H54 (cell line): Measurements from ENCODE around the gene SPECC1L.

Source experiments
- DNase-seq: peaks from one replicate; pipeline ENCODE4 v3.0.0; 2011; ENCODE audit warnings: low spot score, mixed read lengths; ENCODE audit not compliant: insufficient read length
- FAIRE-seq: peaks from 3 replicates; lab custom pipeline; 2011; peaks lifted over from hg19 to GRCh38; lab: Jason Lieb, UNC
- POLR2A ChIP-seq: IDR thresholded peaks from 2 replicates; pipeline ENCODE4 v1.6.1; 2011; ENCODE audit warnings: low read depth, mild to moderate bottlenecking, low read length

The SPECC1L gene

DNA sequence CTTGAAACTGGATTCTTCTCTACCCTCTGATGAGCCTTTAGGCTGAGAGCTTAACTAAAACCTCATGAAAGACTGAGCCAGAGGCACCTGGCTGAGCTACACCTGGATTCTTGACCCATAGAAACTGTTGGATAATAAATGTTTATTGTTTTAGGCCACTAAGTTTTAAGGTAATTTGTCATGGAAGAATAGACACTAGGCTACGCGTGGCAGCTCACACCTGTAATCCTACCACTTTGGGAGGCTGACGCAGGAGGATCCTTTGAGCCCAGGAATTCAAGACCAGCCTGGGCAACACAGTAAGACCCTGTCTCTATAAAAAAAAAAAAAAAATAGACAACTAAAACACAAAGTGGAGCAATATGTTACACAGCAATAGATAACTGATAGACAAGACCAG lies 195.3 kb downstream of the SPECC1L start:
- no peak for FAIRE-seq
- no peak for TF ChIP-seq POLR2A

DNA sequence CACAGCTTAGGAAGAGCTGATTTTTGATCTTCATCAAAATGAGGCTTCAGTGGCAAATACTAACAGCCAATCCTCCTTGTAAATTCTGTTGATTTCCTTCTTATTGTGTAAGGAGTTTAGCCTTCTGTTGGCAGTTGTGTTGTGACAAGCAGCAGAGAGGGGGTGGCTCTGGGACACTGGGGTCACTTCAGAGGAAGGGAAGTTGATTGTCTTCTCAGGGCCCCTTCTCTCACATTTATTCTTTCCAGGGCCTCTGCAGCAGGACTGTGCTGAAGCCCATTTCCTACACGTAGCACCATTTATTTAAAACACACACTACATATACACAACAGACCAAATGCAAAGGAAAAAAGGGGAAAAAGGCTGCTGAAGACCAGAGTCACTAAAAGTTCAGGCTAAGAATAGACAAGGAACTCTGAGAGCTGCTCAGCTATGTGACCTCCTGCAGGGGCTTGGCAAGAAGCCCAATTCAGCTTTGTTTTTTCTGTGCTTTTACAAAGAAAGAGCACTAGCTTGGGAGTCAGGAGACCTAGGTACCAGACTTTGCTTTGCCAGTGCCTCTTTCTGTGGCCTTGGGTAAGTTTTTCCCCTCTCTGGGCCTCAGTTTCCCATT lies 196.2 kb downstream of the SPECC1L start:
- FAIRE-seq (no peak), DNase-seq (no peak)
- no peak for TF ChIP-seq POLR2A

More for the DNA sequence above, 195.3 kb downstream of the SPECC1L start:
- no peak for DNase-seq

DNA sequence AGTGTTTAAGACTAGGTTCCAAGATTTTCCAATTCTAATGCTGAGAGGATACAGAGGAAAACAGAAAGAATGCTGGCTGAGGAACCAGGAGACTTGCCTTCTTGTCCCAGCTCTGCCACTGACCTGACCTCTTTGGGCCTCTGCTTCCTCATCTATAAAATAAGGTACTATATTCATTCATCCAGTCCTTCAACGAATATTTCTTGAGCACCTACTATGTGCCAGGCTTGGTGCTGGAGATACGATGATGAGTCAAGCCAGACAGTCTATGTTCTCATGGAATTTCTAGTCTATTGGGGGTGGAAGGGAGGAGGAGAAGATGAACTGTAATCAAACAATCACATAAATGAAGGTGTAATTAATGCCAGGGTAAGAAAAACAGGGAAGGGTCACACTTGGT lies 196.7 kb downstream of the SPECC1L start:
- TF ChIP-seq POLR2A, result no peak
- FAIRE-seq (no peak), DNase-seq (no peak)
